ENCODE measurements around the gene XPC.

XPC gene

DNA sequence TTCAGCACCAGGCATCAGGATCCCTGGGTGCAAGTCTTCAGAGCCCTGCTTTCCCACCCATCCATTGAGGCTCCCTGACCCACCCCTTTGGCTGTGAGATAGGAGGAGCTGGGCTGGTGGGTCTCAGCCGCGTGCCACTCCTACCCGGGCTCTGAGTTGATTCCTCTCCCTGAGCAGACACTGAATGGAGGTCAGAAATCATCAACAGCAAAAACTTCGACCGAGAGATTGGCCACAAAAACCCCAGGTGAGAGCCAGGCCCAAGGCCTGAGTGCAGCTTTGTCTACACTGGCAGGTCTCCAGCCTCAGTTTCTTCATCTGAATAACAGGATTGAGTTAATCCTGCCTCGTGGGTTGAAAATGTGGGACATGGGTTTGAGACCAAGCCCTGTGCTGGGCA lies 45.7 kb downstream of the XPC start:
- FAIRE-seq, result no peak
- TF ChIP-seq CTCF (IDR thresholded peaks at IDR 0.05; ENCODE audit: insufficient read depth, missing control alignments), result no peak
- no peak for DNase-seq (ENCODE audit: insufficient read length, low spot score)

DNA sequence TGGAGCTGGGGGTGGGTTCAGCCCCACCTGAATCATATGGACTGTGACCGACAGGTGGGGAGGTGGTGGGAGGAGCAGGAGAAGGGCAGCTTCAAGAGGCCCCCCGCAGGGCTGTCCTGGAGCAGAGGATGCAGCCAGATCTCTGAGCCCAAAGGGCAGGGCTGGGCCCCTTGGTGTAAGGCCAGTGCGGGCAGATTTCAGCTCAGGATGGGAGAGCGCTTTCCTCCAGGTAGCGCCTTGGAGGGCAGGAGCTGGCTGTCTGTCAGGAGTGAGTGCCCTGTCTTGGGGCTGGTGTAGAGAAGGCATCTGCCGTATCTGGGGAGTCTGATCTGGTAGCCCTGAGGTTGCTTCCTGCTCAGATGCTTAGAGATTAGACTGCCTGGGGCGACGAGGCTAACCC lies 46.3 kb downstream of the XPC start:
- DNase-seq (ENCODE audit: insufficient read length, low spot score) (no peak), FAIRE-seq (no peak)
- no peak for TF ChIP-seq CTCF (IDR thresholded peaks at IDR 0.05; ENCODE audit: insufficient read depth, missing control alignments)

- FAIRE-seq (no peak), DNase-seq (ENCODE audit: insufficient read length, low spot score) (no peak)
- no peak for TF ChIP-seq CTCF (IDR thresholded peaks at IDR 0.05; ENCODE audit: insufficient read depth, missing control alignments)
Measured at GRCh38 chr3:14131134-14131533, 47.3 kb downstream of the XPC start.

DNA sequence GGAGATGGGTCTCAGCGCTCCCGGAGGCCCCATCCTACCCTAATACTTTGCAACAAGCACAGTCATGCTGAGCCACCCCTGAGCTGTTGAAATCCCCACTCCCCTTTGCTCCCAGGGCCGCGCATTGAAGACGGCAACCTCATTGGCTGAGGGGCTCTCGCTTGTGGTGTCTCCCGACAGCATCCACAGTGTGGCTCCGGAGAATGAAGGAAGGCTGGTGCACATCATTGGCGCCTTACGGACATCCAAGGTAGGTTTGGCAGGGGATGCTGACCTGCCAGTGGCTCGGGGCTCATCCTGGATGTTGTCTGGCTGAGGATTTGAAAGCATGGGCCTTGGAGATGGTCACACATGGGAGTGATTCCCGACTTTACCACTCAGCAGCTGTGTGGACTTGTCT lies 47.7 kb downstream of the XPC start:
- DNase-seq (ENCODE audit: insufficient read length, low spot score), result no peak
- FAIRE-seq, result no peak
- no peak for TF ChIP-seq CTCF (IDR thresholded peaks at IDR 0.05; ENCODE audit: insufficient read depth, missing control alignments)

DNA sequence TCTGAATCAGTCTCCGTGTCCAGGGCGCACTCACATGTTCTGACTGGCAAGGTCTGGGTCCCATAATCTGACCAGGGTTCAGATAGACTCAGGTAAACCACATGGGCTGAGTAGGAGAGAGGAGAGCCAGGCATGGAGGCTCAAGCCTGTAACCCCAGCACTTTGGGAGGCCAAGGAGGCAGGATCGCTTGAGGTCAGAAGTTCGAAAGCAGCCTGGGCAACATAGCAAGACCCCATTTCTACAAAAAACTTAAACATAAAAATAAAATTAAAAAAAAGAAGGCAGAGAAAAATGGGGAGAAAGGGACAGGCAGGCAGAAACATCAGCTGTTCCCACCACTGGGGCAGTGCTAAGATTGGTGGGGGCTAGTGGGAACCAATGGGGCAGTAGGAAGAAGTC lies 48.2 kb downstream of the XPC start:
- TF ChIP-seq CTCF (IDR thresholded peaks at IDR 0.05; ENCODE audit: insufficient read depth, missing control alignments), result no peak
- FAIRE-seq, result no peak
- no peak for DNase-seq (ENCODE audit: insufficient read length, low spot score)

- FAIRE-seq, result no peak
- no peak for DNase-seq (ENCODE audit: insufficient read length, low spot score)
- no peak for TF ChIP-seq CTCF (IDR thresholded peaks at IDR 0.05; ENCODE audit: insufficient read depth, missing control alignments)
Measured at GRCh38 chr3:14129296-14129695, 49.1 kb downstream of the XPC start.

GRCh38 chr3:14128724-14129123 lies 49.7 kb downstream of the XPC start:
- FAIRE-seq (no peak), DNase-seq (ENCODE audit: insufficient read length, low spot score) (no peak)
- TF ChIP-seq CTCF (IDR thresholded peaks at IDR 0.05; ENCODE audit: insufficient read depth, missing control alignments), result no peak
